Fibroblast of pulmonary artery (primary cell): ENCODE data around the gene ASB10.

Experiments
- DNase-seq: peaks from one replicate; pipeline ENCODE4 v3.0.0-alpha.2; 2010; ENCODE audit warnings: low read depth
- H3K4me3 ChIP-seq: replicated peaks from 2 replicates; pipeline ENCODE4 v1.5.1; 2011; ENCODE audit warnings: low read depth, mild to moderate bottlenecking, control low read depth, low read length, moderate library complexity
- TF ChIP-seq, protein P1 (sequence below): IDR thresholded peaks from 2 replicates; pipeline ENCODE4 v1.5.1; 2011; ENCODE audit warnings: mild to moderate bottlenecking, control low read depth, low read length, inconsistent platforms; ENCODE audit errors: missing control alignments

Gene ASB10

GRCh38 chr7:151231080-151231479 lies 44.0 kb upstream of the ASB10 start:
- no peak for DNase-seq
- H3K4me3 ChIP-seq = no peak overlapping the region
- TF ChIP-seq, protein P1, sequence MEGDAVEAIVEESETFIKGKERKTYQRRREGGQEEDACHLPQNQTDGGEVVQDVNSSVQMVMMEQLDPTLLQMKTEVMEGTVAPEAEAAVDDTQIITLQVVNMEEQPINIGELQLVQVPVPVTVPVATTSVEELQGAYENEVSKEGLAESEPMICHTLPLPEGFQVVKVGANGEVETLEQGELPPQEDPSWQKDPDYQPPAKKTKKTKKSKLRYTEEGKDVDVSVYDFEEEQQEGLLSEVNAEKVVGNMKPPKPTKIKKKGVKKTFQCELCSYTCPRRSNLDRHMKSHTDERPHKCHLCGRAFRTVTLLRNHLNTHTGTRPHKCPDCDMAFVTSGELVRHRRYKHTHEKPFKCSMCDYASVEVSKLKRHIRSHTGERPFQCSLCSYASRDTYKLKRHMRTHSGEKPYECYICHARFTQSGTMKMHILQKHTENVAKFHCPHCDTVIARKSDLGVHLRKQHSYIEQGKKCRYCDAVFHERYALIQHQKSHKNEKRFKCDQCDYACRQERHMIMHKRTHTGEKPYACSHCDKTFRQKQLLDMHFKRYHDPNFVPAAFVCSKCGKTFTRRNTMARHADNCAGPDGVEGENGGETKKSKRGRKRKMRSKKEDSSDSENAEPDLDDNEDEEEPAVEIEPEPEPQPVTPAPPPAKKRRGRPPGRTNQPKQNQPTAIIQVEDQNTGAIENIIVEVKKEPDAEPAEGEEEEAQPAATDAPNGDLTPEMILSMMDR = no peak

GRCh38 chr7:151229249-151229648 lies 42.2 kb upstream of the ASB10 start:
- no peak for DNase-seq
- no peak overlapping the region for H3K4me3 ChIP-seq
- TF ChIP-seq, protein P1 = no peak

- TF ChIP-seq, protein P1 = no peak
- DNase-seq = no peak
- H3K4me3 ChIP-seq = peak overlapping the region; percentile 88
These were observed 41.2 kb upstream of the ASB10 start for GRCh38 chr7:151228024-151228866.

GRCh38 chr7:151226875-151227782 lies 40.1 kb upstream of the ASB10 start, which contains the start of gene ABCF2:
Gene ABCF2 (minus strand): TSS chr7:151227205. CDS start chr7:151226458, 747 bp downstream.
- peak within 1 kb of the TSS; percentile 88 for H3K4me3 ChIP-seq
- DNase-seq = peak; percentile 99
- TF ChIP-seq, protein P1 = no peak

- TF ChIP-seq, protein P1 = no peak
- H3K4me3 ChIP-seq = peak overlapping the region; percentile 88
- DNase-seq = no peak
These were observed 39.5 kb upstream of the ASB10 start for GRCh38 chr7:151226560-151226874.

GRCh38 chr7:151225948-151226510 lies 39.0 kb upstream of the ASB10 start:
- DNase-seq = no peak
- peak overlapping the region; percentile 88 for H3K4me3 ChIP-seq
- TF ChIP-seq, protein P1 = no peak
